Measurements from ENCODE around the gene LRRC37A.
"Not testable (repeated sequence)": the region's sequence is repeated elsewhere in the genome, so short reads cannot be mapped to it uniquely, and the experiment has no call there.

Gene LRRC37A

GRCh38 chr17:46286764-46287221 lies 8.1 kb upstream of the LRRC37A start:
- DNase-seq (ENCODE audit: low spot score): peak; percentile 43
- in situ Hi-C loops (cut with MboI; ENCODE audit: low pct_unique_long_range_greater_than_20kb, low sequenced_read_pairs, unreplicated experiment): not testable (repeated sequence)
- peak; percentile 72 for TF ChIP-seq CTCF (IDR thresholded peaks at IDR 0.05; ENCODE audit: extremely low read depth, insufficient read depth, missing control alignments)

GRCh38 chr17:46287587-46287986 lies 7.3 kb upstream of the LRRC37A start:
- DNase-seq (ENCODE audit: low spot score); in situ Hi-C loops (cut with MboI; ENCODE audit: low pct_unique_long_range_greater_than_20kb, low sequenced_read_pairs, unreplicated experiment): not testable (repeated sequence)

GRCh38 chr17:46290906-46291546 lies 3.9 kb upstream of the LRRC37A start:
- DNase-seq (ENCODE audit: low spot score): peak; percentile 66
- in situ Hi-C loops (cut with MboI; ENCODE audit: low pct_unique_long_range_greater_than_20kb, low sequenced_read_pairs, unreplicated experiment): not testable (repeated sequence)

GRCh38 chr17:46291618-46292017 lies 3.3 kb upstream of the LRRC37A start:
- DNase-seq (ENCODE audit: low spot score); in situ Hi-C loops (cut with MboI; ENCODE audit: low pct_unique_long_range_greater_than_20kb, low sequenced_read_pairs, unreplicated experiment): not testable (repeated sequence)

GRCh38 chr17:46341220-46341619 lies 46.3 kb downstream of the LRRC37A start:
- in situ Hi-C loops (cut with MboI; ENCODE audit: low pct_unique_long_range_greater_than_20kb, low sequenced_read_pairs, unreplicated experiment); DNase-seq (ENCODE audit: low spot score): not testable (repeated sequence)

GRCh38 chr17:46342131-46342530 lies 47.2 kb downstream of the LRRC37A start:
- DNase-seq (ENCODE audit: low spot score); in situ Hi-C loops (cut with MboI; ENCODE audit: low pct_unique_long_range_greater_than_20kb, low sequenced_read_pairs, unreplicated experiment): not testable (repeated sequence)

- DNase-seq (ENCODE audit: low spot score); in situ Hi-C loops (cut with MboI; ENCODE audit: low pct_unique_long_range_greater_than_20kb, low sequenced_read_pairs, unreplicated experiment): not testable (repeated sequence)
Observed at GRCh38 chr17:46348345-46348744, 53.4 kb downstream of the LRRC37A start.

- in situ Hi-C loops (cut with MboI; ENCODE audit: low pct_unique_long_range_greater_than_20kb, low sequenced_read_pairs, unreplicated experiment); DNase-seq (ENCODE audit: low spot score): not testable (repeated sequence)
Observed at GRCh38 chr17:46349060-46349459, 54.1 kb downstream of the LRRC37A start.

- in situ Hi-C loops (cut with MboI; ENCODE audit: low pct_unique_long_range_greater_than_20kb, low sequenced_read_pairs, unreplicated experiment); DNase-seq (ENCODE audit: low spot score): not testable (repeated sequence)
Observed at GRCh38 chr17:46353856-46354255, 58.9 kb downstream of the LRRC37A start.

- in situ Hi-C loops (cut with MboI; ENCODE audit: low pct_unique_long_range_greater_than_20kb, low sequenced_read_pairs, unreplicated experiment); DNase-seq (ENCODE audit: low spot score): not testable (repeated sequence)
Observed at GRCh38 chr17:46361145-46361735, 66.3 kb downstream of the LRRC37A start.

- DNase-seq (ENCODE audit: low spot score); in situ Hi-C loops (cut with MboI; ENCODE audit: low pct_unique_long_range_greater_than_20kb, low sequenced_read_pairs, unreplicated experiment): not testable (repeated sequence)
Observed at GRCh38 chr17:46361755-46362154, 66.8 kb downstream of the LRRC37A start, which contains the start of gene ARL17B. TSS of gene ARL17B (minus strand) at chr17:46361766. CDS start at chr17:46358397, 3,369 bp downstream.

- DNase-seq (ENCODE audit: low spot score); in situ Hi-C loops (cut with MboI; ENCODE audit: low pct_unique_long_range_greater_than_20kb, low sequenced_read_pairs, unreplicated experiment): not testable (repeated sequence)
Observed at GRCh38 chr17:46367520-46367919, 72.6 kb downstream of the LRRC37A start.

- in situ Hi-C loops (cut with MboI; ENCODE audit: low pct_unique_long_range_greater_than_20kb, low sequenced_read_pairs, unreplicated experiment); DNase-seq (ENCODE audit: low spot score): not testable (repeated sequence)
Observed at GRCh38 chr17:46372236-46373229, 77.6 kb downstream of the LRRC37A start.

GRCh38 chr17:46373418-46373817 lies 78.5 kb downstream of the LRRC37A start:
- in situ Hi-C loops (cut with MboI; ENCODE audit: low pct_unique_long_range_greater_than_20kb, low sequenced_read_pairs, unreplicated experiment); DNase-seq (ENCODE audit: low spot score): not testable (repeated sequence)

GRCh38 chr17:46383118-46383517 lies 88.2 kb downstream of the LRRC37A start:
- in situ Hi-C loops (cut with MboI; ENCODE audit: low pct_unique_long_range_greater_than_20kb, low sequenced_read_pairs, unreplicated experiment); DNase-seq (ENCODE audit: low spot score): not testable (repeated sequence)

GRCh38 chr17:46385491-46385890 lies 90.6 kb downstream of the LRRC37A start:
- DNase-seq (ENCODE audit: low spot score); in situ Hi-C loops (cut with MboI; ENCODE audit: low pct_unique_long_range_greater_than_20kb, low sequenced_read_pairs, unreplicated experiment): not testable (repeated sequence)
